GM21381 (cell line): ENCODE results near the gene JARID2.

Experiments
- ATAC-seq: cut with Tn5 transposase; IDR thresholded peaks from one replicate; pipeline ENCODE4 v1.9.1; 2021; ENCODE audit warnings: mild to moderate bottlenecking, moderate library complexity; ENCODE audit not compliant: unreplicated experiment

Gene JARID2

DNA sequence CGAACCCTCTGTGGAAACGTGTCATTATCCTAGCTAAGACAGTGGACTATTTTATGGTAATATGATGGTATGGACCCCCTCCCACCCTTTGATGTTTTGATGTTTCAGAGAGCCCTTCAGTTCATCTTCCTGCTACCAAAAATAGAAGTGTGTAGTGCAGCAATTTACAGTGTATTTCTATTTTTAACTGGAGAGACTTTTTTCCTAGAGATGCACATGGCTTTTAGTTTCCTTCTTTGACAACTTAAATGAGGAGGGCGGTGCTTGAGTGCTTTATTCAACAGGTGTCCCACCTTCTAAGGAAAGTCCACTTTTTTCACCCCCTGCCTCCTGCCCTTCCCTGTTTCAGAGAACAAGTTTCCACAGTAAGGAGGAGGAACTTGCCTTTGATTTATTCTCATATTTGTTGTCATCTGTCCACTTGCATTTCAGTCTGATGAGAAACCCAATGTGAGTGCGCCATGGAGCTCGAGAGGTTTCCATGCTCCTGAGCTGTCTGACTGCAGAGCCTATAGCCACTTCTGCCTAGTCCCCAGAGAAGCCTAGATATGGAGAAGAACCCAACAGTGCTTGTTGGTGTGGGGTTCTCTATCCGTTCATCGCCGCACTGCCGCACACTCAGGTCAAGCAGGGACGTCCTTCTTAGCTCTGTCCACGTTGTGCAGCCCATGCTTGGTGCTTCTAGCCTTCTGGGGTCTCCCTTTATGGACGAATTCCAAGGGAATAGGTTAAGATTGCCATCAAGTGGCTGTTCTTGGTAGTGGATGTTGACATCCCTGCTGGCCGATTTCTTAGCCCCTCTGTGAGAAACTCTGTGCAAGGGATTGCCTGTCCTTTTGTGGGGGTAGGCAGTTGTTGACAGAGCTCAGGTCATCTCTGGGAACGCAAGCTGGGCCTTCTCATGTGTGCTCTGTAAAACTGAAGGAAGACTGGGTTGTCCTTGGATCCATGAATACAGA lies 144.2 kb downstream of the JARID2 start:
- no peak for ATAC-seq

- ATAC-seq: no peak
Observed at GRCh38 chr6:15391500-15391899, 145.6 kb downstream of the JARID2 start.

DNA sequence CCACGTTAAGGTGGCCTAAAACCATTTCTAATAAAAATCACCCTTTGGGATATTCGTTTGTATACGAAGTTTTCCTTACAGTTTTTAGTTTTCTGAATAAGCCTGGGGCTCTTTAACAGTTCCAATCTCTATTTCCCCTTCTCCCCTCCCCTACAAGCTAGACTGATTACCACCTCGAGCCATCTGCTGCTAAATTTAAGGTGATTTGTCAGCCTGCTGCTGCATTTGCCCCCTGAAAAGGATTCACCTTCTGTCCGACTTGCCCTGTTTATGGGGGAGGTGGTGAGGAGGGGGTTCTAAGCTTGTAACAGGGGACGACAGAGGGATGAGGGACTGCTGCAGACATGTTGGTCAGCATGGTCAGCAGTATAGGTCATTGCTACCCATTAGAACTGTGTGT lies 146.3 kb downstream of the JARID2 start:
- no peak for ATAC-seq

DNA sequence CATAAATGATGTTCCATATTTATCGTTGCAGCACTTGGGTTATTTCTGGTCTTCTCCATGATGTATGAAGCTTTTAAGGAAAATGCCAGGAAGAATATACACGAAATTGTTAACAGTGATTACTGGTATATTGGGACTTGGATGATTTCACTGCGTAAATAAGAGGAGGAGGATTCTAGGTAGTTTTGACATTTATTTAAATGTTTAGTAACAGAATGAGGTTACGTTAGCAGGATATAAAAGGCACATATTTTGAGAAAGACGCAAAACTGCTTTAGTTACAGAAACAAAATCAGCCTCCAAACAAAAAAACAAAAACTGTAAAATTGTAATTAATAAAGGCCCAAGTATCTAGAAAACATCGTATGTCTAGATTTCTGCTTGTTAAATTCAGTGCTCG lies 147.7 kb downstream of the JARID2 start:
- ATAC-seq: no peak

DNA sequence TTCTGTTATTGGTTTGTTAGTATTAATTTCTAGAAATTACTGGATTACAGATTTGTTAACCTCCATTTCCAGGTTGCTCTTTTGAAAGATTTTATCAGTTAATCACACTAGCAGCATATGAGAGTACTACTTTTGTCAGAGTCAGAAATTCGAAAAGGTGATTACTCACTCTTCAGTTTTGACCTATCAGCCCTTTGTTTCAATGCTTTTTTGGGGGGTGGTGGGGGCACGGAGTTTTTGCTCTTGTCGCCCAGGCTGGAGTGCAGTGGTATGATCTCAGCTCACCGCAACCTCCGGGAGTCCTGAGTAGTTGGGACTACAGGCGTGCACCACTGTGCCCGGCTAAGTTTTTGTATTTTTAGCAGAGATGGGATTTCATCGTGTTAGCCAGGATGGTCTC lies 149.2 kb downstream of the JARID2 start:
- ATAC-seq: no peak

- ATAC-seq: no peak
Observed at GRCh38 chr6:15396808-15397207, 150.9 kb downstream of the JARID2 start.

GRCh38 chr6:15398633-15399275 lies 152.9 kb downstream of the JARID2 start:
- peak; percentile 71 for ATAC-seq

- no peak for ATAC-seq
Observed at GRCh38 chr6:15399641-15400470, 154.0 kb downstream of the JARID2 start.

- no peak for ATAC-seq
Observed at GRCh38 chr6:15400572-15401004, 154.7 kb downstream of the JARID2 start.

GRCh38 chr6:15401120-15401519 lies 155.3 kb downstream of the JARID2 start:
- ATAC-seq: no peak

- ATAC-seq: no peak
Observed at GRCh38 chr6:15401769-15402250, 155.9 kb downstream of the JARID2 start.

- ATAC-seq: no peak
Observed at GRCh38 chr6:15402406-15403045, 156.7 kb downstream of the JARID2 start.

DNA sequence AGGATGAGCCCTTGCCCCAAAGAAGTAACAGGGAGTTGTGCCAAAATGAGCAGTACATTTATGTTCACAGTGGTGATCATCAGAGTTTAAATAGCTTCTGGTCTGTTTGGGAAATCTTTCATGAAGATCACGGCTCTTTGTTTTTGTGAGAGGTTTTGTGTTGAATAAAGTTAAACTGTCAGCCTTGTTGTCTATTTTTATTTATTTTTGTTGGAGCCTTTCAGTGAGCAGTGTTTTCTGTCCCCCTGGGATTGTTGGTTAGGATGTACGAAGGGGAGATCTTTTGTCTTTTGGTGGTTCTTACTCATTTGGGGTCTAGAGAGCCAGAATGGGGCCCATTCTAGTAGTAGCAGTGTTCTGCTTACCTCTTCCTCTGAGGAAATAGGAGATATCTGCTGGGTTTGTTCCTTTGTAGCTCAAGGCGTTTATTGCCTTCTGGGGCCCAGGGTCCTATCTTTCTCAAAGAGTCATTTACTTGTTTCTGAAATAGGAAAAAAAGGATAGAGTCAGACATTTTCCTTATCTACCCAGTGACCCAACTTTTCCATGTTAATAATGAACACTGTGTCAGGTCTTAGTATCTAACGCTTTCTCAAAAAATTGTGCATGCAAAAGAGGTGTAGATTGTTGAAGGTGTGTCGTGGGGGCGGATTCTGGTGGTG lies 157.4 kb downstream of the JARID2 start:
- ATAC-seq: no peak

- no peak for ATAC-seq
Observed at GRCh38 chr6:15404685-15404980, 158.8 kb downstream of the JARID2 start.

GRCh38 chr6:15405129-15406068 lies 159.5 kb downstream of the JARID2 start:
- ATAC-seq: no peak

GRCh38 chr6:15406452-15406851 lies 160.6 kb downstream of the JARID2 start:
- no peak for ATAC-seq

DNA sequence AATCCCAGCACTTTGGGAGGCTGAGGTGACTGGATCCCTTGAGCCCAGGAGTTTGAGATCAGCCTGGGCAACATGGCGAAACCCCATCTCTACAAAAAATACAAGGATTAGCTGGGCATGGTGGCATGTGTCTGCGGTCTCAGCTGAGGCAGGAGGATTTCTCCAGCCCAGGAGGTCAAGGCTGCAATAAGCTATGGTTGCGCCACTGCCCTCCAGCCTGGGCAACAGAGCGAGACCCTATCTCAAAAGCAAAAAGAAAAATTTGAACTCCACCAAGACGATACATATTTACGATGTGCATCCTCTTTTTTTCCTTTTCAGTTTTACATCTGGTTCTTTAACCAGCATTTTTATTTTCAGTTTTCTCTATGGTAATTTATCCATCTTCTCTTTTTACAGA lies 162.1 kb downstream of the JARID2 start:
- ATAC-seq: no peak

DNA sequence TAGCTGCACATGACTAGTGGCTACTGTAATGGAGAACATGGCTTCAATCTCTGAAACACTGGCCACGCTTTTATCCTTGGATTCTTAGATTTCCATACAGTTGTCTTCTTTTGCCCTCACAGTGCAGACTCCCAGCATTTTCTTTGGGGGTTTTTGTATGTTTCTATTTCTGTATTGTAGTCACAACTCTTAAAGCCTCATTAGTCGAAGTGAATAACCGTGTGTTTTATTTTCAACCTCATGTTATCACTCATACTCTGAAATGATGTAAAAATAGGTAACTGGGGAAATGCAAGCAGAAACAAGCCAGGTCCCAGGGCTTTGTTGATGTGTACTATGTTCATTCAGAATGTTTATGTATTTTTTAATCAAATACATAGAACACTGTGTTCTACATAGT lies 162.9 kb downstream of the JARID2 start:
- no peak for ATAC-seq
